GM19099 (cell line): ENCODE measurements around the gene DSC3.

Source experiments
- POLR2A ChIP-seq: IDR thresholded peaks from 3 replicates; pipeline ENCODE4 v1.6.1; 2011; ENCODE audit warnings: low read depth; ENCODE audit not compliant: insufficient read length; ENCODE audit errors: extremely low read depth

The DSC3 gene

GRCh38 chr18:30988440-30988839 is 54.1 kb downstream of the DSC3 start:
- TF ChIP-seq POLR2A, result no peak

GRCh38 chr18:30987467-30988241 is 54.9 kb downstream of the DSC3 start:
- TF ChIP-seq POLR2A, result no peak

DNA sequence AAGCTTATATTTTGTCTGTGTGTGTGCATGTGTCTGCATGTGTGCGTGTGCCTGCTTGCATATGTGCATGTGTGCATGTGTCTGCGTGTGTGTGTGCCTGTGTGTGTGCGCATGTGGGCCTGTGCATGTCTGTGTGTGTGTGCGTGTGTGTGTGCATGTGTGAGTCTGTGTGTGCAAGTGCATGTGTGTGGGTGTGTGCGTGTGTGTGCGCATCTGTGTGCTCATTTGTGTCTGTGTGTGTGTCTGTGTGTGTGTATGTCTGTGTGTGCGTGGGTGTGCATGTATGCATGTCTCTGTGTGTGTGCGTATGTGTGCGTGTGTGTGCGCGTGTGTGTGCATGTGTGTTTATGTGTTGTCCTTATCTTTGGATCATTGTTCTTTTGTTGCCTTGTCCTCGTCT is 56.8 kb downstream of the DSC3 start:
- no peak for TF ChIP-seq POLR2A

- no peak for TF ChIP-seq POLR2A
These were observed 60.1 kb downstream of the DSC3 start for GRCh38 chr18:30982285-30982992.

GRCh38 chr18:30971338-30971956 is 71.1 kb downstream of the DSC3 start:
- no peak for TF ChIP-seq POLR2A

GRCh38 chr18:30970196-30970816 is 72.2 kb downstream of the DSC3 start:
- no peak for TF ChIP-seq POLR2A

- no peak for TF ChIP-seq POLR2A
These were observed 72.8 kb downstream of the DSC3 start for GRCh38 chr18:30969670-30970170.

DNA sequence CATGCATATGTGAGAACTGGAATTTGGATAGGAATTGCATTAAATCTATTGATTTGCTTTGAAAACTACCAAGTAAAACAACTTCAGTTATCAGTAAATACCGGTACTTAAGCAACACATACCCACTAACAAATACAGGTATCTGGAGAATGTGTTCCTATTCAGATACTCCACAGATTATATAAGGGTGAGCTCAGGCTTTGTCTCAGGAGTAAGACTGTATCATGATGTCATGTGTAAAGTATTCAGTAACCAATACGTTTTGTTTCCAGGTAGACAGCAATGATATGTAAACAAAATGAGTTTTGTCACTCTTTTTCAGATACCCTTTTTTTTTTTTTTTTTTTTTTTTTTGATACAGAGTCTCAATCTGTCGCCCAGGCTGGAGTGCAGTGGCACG is 74.8 kb downstream of the DSC3 start:
- no peak for TF ChIP-seq POLR2A

- no peak for TF ChIP-seq POLR2A
These were observed 77.3 kb downstream of the DSC3 start for GRCh38 chr18:30965237-30965636.

DNA sequence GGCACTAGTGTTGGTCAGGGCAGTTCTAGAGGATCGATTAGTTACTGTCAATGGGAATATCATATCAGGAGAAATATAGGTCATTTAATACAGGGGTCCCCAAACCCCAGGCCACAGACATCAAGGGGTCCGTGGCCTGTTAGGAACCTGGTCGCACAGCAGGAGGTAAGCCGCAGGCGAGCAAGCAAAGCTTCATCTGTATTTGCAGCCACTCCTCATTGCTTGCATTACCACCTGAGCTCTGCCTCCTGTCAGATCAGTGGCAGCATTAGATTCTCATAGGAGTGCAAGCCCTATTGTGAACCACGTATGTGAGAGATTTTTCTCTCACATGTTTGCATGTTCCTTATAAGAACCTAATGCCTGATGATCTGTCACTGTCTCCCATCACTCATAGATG is 81.9 kb downstream of the DSC3 start:
- TF ChIP-seq POLR2A, result no peak

GRCh38 chr18:30957066-30957465 is 85.5 kb downstream of the DSC3 start:
- TF ChIP-seq POLR2A, result no peak

- no peak for TF ChIP-seq POLR2A
These were observed 88.3 kb downstream of the DSC3 start for GRCh38 chr18:30954262-30954661.

DNA sequence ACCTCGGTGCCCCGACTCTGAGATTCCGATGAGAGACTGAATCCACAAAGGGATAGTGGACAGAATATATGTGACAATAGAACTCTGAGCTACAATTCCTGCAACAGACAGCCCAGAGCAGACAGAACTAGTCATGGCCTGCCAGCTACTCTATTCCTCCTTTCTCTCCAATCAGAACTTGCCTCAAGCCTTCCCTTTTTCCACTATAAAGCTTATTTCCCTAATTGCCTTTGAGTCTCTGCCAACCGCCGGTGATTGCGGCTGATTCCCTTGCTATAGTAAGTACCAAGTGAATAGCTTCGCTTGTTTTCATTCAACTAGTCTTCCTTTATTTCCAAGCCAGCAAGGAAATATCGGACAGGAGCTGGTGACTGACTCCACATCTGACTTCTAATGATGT is 96.8 kb downstream of the DSC3 start:
- no peak for TF ChIP-seq POLR2A

- TF ChIP-seq POLR2A, result no peak
These were observed 97.6 kb downstream of the DSC3 start for GRCh38 chr18:30944773-30945417.
